ENCODE measurements around the gene SMURF2.

DNA sequence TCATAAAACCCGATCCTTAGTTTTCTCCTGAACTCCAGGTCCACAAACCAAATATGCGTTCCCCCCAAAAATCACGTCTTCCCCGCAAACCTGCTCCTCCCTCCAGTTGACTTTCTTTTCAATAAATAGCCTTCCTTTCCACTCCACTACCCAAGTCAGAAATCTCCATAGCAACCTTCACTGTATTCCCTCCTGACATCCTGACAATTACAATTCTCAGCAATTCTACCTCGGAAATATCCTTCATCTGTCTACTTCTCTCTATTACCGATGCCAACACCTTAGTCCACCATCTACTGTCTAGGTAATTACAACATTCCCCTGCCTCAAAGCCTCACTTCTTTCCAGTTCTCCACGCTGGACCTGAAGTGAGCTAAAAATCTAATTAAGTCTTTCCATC, 50.7 kb downstream of the SMURF2 start:
- TF ChIP-seq RFX5 (IDR thresholded peaks at IDR 0.05; ENCODE audit: low read depth, low read length), result no peak
- TF ChIP-seq SIN3A (IDR thresholded peaks at IDR 0.05; ENCODE audit: low read depth, low read length), result no peak
- TF ChIP-seq, protein P1, sequence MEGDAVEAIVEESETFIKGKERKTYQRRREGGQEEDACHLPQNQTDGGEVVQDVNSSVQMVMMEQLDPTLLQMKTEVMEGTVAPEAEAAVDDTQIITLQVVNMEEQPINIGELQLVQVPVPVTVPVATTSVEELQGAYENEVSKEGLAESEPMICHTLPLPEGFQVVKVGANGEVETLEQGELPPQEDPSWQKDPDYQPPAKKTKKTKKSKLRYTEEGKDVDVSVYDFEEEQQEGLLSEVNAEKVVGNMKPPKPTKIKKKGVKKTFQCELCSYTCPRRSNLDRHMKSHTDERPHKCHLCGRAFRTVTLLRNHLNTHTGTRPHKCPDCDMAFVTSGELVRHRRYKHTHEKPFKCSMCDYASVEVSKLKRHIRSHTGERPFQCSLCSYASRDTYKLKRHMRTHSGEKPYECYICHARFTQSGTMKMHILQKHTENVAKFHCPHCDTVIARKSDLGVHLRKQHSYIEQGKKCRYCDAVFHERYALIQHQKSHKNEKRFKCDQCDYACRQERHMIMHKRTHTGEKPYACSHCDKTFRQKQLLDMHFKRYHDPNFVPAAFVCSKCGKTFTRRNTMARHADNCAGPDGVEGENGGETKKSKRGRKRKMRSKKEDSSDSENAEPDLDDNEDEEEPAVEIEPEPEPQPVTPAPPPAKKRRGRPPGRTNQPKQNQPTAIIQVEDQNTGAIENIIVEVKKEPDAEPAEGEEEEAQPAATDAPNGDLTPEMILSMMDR (IDR thresholded peaks at IDR 0.05 in 2 of 3, conservative IDR thresholded peaks at IDR 0.05 in 1 of 3; ENCODE audit: control insufficient read depth in 2 of 3, extremely low read depth in 1 of 3, insufficient read depth in 1 of 3, low read depth in 3 of 3, low read length in 3 of 3), result no peak
